Cardiac muscle cell (in vitro differentiated cells and primary cell): ENCODE results near the gene OR7G2. TPM values are rescaled to one million over a fixed set of nuclear protein-coding genes. Genes with fewer than 3 reads are reported as not detected.

Experiments used
- DNase-seq, 2 donors: peaks; one replicate each; pipeline versions ENCODE4 v3.0.0 to v3.0.0-alpha.2; 2010 to 2017; ENCODE audit warnings: low read depth in 1 of 2, low spot score in 1 of 2
- H3K27ac ChIP-seq: fragments of 200-600 bp; sonication (generic); 2 replicates; pipeline ENCODE4 v1.5.1; 2016
- H3K27me3 ChIP-seq: fragments of 200-600 bp; sonication (generic); 2 replicates; pipeline ENCODE4 v1.6.0; 2016; ENCODE audit warnings: control low read depth
- H3K36me3 ChIP-seq: fragments of 200-600 bp; sonication (generic); 2 replicates; pipeline ENCODE4 v1.5.1; 2016; ENCODE audit warnings: control low read depth
- H3K4me1 ChIP-seq: fragments of 200-600 bp; sonication (generic); 2 replicates; pipeline ENCODE4 v1.8.1; 2017; ENCODE audit warnings: low read depth, mild to moderate bottlenecking, mixed run types
- H3K4me3 ChIP-seq: fragments of 200-600 bp; sonication (generic); 2 replicates; pipeline ENCODE4 v1.5.1; 2016; ENCODE audit warnings: mild to moderate bottlenecking
- H3K9me3 ChIP-seq: fragments of 200-600 bp; sonication (generic); 2 replicates; pipeline ENCODE4 v1.5.1; 2017; ENCODE audit warnings: low read depth, mild to moderate bottlenecking, control low read depth
- polyA plus RNA-seq: library from polyadenylated mRNA; unstranded; fragments of >200 nt; fragmentation: Nextera tagmentation; extraction: Ambion mirVana; gene quantifications from 2 replicates; pipeline ENCODE4 v1.2.1, GENCODE V29; 2016
- total RNA-seq: library from RNA; depleted of rRNA; stranded (reverse); fragments of >200 nt; gene quantifications from 2 replicates; pipeline ENCODE4 v1.2.3, GENCODE V29; 2016
- TF ChIP-seq, protein P1 (sequence below): IDR thresholded peaks from 2 replicates; pipeline ENCODE4 v1.5.1; 2012; ENCODE audit warnings: low read depth, mild to moderate bottlenecking, low read length

The OR7G2 gene
- total and polyA plus RNA-seq, 2 experiments from 2014 or later = not detected

GRCh38 chr19:9132422-9132821, 25.1 kb upstream of the OR7G2 start:
- DNase-seq = no peak
- H3K4me1 ChIP-seq = no peaks in the 10 kb centered on the region
- no peak overlapping the region for H3K4me3 ChIP-seq
- no peak overlapping the region for H3K27ac ChIP-seq
- no peaks in the 10 kb centered on the region for H3K36me3 ChIP-seq
- TF ChIP-seq, protein P1, sequence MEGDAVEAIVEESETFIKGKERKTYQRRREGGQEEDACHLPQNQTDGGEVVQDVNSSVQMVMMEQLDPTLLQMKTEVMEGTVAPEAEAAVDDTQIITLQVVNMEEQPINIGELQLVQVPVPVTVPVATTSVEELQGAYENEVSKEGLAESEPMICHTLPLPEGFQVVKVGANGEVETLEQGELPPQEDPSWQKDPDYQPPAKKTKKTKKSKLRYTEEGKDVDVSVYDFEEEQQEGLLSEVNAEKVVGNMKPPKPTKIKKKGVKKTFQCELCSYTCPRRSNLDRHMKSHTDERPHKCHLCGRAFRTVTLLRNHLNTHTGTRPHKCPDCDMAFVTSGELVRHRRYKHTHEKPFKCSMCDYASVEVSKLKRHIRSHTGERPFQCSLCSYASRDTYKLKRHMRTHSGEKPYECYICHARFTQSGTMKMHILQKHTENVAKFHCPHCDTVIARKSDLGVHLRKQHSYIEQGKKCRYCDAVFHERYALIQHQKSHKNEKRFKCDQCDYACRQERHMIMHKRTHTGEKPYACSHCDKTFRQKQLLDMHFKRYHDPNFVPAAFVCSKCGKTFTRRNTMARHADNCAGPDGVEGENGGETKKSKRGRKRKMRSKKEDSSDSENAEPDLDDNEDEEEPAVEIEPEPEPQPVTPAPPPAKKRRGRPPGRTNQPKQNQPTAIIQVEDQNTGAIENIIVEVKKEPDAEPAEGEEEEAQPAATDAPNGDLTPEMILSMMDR = no peak
- H3K27me3 ChIP-seq = no peaks in the 10 kb centered on the region
- no peaks in the 10 kb centered on the region for H3K9me3 ChIP-seq

DNA sequence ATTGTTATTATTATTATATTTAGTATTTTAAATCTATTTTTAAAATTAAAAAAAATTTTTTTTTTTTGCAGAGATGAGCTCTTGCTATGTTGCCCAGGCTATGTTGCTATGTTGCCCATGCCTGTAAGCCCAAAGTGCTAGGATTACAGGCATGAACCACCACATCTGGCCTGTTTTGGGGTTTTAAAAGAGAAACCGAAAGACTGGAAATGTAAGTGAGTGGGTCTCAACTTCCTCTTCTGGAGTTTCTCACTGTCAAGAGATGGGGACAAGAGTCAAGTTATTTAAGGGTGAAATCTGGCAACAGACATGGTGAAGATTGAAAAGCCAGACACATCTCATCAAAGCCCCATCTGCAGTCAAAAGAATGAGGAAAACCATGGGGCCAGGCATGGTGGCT, 23.7 kb upstream of the OR7G2 start:
- TF ChIP-seq, protein P1 = no peak
- H3K4me1 ChIP-seq = no peaks in the 10 kb centered on the region
- no peaks in the 10 kb centered on the region for H3K36me3 ChIP-seq
- H3K27me3 ChIP-seq = no peaks in the 10 kb centered on the region
- H3K9me3 ChIP-seq = no peaks in the 10 kb centered on the region
- no peak for DNase-seq
- no peak overlapping the region for H3K27ac ChIP-seq
- no peak overlapping the region for H3K4me3 ChIP-seq

DNA sequence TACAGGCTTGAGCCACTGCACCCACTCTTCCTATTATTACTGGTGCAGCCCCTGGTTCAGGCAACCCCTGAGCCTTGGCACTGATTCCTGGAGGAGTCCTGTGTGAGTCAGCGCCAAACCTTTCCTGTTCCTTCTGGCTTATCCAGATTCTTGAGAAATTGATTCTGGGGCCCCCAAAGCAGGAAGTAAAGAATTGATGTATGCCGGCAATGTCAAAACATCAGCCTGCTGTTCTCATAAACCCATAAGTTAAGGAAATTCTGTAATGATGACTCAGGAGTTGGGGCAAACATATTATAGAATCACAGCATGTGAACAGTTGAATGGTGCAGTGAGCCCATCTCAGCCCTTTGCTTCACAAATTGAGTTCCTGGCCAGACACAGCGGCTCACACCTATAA, 20.9 kb upstream of the OR7G2 start:
- Histone ChIP-seq H3K4me3 (no peak overlapping the region), H3K27me3 (no peaks in the 10 kb centered on the region), H3K4me1 (no peaks in the 10 kb centered on the region), H3K36me3 (no peaks in the 10 kb centered on the region), H3K9me3 (no peaks in the 10 kb centered on the region), H3K27ac (no peak overlapping the region)
- peak in 1 of 2 donors; percentile 70 for DNase-seq
- TF ChIP-seq, protein P1 = no peak

- Histone ChIP-seq H3K27ac (no peak within 1 kb of the TSS), H3K4me3 (no peak within 1 kb of the TSS), H3K9me3 (no peaks in the 10 kb centered on the region), H3K4me1 (no peaks in the 10 kb centered on the region), H3K27me3 (no peaks in the 10 kb centered on the region), H3K36me3 (no peaks in the 10 kb centered on the region)
- DNase-seq = no peak
- TF ChIP-seq, protein P1 = no peak
Observed at GRCh38 chr19:9126900-9127405, 19.7 kb upstream of the OR7G2 start, which contains the start of gene OR7G3. Gene OR7G3 (minus strand): TSS chr19:9126950. CDS start chr19:9126950, 0 bp downstream.

DNA sequence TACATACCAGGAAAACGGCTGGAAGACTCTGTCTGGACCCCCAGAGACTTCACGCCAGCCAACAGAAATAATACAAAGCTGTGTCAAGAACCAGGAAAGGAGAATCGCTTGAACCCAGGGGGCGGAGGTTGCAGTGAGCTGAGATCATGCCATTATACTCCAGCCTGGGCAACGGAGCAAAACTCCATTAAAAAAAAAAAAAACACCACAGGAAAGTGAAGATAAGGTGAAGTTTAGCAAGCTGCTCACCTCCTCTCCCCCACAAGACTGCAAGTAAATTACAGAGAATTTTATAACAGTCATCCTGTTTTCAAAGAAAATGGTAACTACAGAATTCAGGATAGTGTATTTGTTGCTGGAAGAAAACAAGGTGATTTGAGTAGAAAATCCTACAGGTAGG, 9.3 kb upstream of the OR7G2 start:
- H3K27me3 ChIP-seq = no peaks in the 10 kb centered on the region
- no peak for DNase-seq
- TF ChIP-seq, protein P1 = no peak
- no peak overlapping the region for H3K4me3 ChIP-seq
- H3K4me1 ChIP-seq = no peaks in the 10 kb centered on the region
- no peak overlapping the region for H3K27ac ChIP-seq
- H3K9me3 ChIP-seq = no peaks in the 10 kb centered on the region
- H3K36me3 ChIP-seq = no peaks in the 10 kb centered on the region
